GM06990 (cell line): ENCODE results near the gene CD9.

ENCODE experiments used
- DNase-seq: peaks from one replicate; pipeline ENCODE4 v3.0.0-alpha.2; 2011; ENCODE audit not compliant: insufficient read length; ENCODE audit errors: extremely low read depth
- H3K27me3 ChIP-seq: replicated peaks from 2 replicates; pipeline ENCODE4 v1.6.0; 2011; ENCODE audit warnings: low read length; ENCODE audit not compliant: control insufficient read depth, insufficient read depth
- H3K36me3 ChIP-seq: 2 replicates; pipeline ENCODE4 v1.5.1; 2011; ENCODE audit warnings: low read length; ENCODE audit not compliant: control insufficient read depth, insufficient read depth
- H3K4me3 ChIP-seq: replicated peaks from 2 replicates; pipeline ENCODE4 v1.5.1; 2011; ENCODE audit warnings: low read depth, mild to moderate bottlenecking, control low read depth, low read length
- TF ChIP-seq, protein P1 (sequence below): IDR thresholded peaks from 2 replicates; pipeline ENCODE4 v1.5.1; 2011; ENCODE audit warnings: low read length, control low read depth, mild to moderate bottlenecking, inconsistent platforms; ENCODE audit not compliant: insufficient read depth, poor library complexity, severe bottlenecking

The CD9 gene

GRCh38 chr12:6268484-6269157 is 68.4 kb downstream of the CD9 start:
- Histone ChIP-seq H3K4me3 (no peak overlapping the region), H3K27me3 (no peaks in the 10 kb centered on the region; the same call in 1 of the 2 replicates), H3K36me3 (no peaks in the 10 kb centered on the region)
- TF ChIP-seq, protein P1, sequence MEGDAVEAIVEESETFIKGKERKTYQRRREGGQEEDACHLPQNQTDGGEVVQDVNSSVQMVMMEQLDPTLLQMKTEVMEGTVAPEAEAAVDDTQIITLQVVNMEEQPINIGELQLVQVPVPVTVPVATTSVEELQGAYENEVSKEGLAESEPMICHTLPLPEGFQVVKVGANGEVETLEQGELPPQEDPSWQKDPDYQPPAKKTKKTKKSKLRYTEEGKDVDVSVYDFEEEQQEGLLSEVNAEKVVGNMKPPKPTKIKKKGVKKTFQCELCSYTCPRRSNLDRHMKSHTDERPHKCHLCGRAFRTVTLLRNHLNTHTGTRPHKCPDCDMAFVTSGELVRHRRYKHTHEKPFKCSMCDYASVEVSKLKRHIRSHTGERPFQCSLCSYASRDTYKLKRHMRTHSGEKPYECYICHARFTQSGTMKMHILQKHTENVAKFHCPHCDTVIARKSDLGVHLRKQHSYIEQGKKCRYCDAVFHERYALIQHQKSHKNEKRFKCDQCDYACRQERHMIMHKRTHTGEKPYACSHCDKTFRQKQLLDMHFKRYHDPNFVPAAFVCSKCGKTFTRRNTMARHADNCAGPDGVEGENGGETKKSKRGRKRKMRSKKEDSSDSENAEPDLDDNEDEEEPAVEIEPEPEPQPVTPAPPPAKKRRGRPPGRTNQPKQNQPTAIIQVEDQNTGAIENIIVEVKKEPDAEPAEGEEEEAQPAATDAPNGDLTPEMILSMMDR = no peak
- DNase-seq = no peak

GRCh38 chr12:6269986-6270385 is 69.8 kb downstream of the CD9 start:
- Histone ChIP-seq H3K27me3 (peaks cover 2% of the 10 kb centered on the region), H3K4me3 (no peak overlapping the region), H3K36me3 (no peaks in the 10 kb centered on the region)
- no peak for DNase-seq
- TF ChIP-seq, protein P1 = no peak

DNA sequence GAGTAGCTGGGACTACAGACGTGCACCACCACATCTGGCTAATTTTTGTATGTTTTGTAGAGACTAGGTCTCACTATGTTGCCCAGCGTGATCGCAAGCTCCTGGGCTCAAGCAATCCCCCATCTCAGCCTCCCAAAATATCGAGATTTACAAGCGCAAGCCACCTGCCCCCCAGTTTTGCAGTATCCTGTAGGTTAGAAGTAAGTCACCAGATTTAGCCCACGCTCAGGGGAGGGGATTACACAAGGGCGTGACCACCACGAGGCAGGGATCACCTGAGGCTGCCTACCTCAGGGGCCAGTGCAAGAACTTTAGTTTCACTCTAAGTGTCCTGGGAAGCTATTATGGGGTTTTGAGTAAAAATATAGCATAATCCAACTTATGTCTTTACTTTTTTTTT is 71.1 kb downstream of the CD9 start:
- Histone ChIP-seq H3K27me3 (peaks cover 5% of the 10 kb centered on the region), H3K4me3 (no peak overlapping the region), H3K36me3 (no peaks in the 10 kb centered on the region)
- no peak for DNase-seq
- TF ChIP-seq, protein P1 = no peak

DNA sequence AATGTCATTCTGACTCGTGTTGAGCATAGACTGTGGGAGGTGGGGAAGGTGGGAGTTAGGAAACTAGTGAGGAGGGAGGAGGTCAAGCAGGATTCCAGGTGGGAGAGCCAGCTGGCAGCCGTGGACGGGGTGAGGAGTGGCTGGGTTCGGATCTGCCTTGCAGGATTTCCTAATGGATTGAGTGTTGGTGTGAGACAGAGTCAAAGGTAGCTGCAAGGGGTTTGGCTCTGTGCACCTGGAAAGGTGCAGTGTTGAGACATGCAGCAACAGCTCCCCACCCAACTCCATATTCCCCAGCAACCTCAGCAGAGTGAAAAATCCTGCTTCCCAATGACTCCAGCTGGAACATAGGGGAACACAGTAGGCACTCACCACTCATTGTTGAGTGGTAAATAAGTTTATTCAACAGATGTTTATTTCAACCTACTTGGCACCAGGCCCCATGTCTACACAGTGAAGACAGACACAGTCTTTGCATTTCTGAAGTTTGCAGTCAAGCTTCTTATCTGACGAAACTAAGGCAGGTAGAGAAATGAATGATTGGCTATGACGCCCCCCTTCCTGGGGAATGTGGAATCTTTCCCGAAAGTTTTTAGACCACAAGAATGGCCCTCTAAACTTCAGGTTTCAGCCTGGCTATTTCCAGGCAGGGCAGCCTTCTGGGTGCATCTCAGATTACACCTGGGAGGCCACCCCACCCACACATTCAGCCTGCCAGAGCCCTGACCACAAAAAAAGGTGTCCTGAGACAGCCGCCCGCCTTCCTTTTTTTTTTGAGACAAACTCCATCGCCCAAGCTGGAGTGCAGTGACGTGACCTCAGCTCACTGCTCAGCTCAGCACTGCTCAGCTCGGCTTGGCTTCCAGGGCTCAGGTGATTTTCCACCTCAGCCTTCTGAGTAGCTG is 72.4 kb downstream of the CD9 start:
- DNase-seq = no peak
- H3K4me3 ChIP-seq = no peak overlapping the region

DNA sequence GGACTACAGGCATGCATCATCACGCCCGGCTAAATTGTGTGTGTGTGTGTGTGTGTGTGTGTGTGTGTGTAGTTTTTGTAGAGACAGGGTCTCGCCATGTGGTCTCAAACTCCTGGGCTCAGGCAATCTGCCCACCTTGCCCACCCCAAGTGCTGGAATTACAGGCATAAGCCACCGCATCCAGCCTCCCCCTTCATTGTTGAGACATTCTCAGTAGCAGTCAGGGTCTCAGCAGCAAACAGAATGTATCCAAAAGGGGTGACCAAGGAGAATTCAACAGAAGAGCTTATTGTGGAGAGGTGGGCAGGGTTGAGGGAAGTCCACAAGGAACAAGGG is 73.0 kb downstream of the CD9 start:
- no peak overlapping the region for H3K4me3 ChIP-seq
- DNase-seq = no peak
- H3K27me3 ChIP-seq = peaks cover 5% of the 10 kb centered on the region
- TF ChIP-seq, protein P1 = no peak
- no peaks in the 10 kb centered on the region for H3K36me3 ChIP-seq

More for the DNA sequence above, 72.4 kb downstream of the CD9 start:
- TF ChIP-seq, protein P1 = no peak
- H3K27me3 ChIP-seq = peaks cover 5% of the 10 kb centered on the region
- no peaks in the 10 kb centered on the region for H3K36me3 ChIP-seq
